Peyer's patch (tissue), 4 donors: ENCODE data around the gene CD300LB. TPM values are rescaled to one million over a fixed set of nuclear protein-coding genes. Genes with fewer than 3 reads are reported as not detected.

Experiments
- DNase-seq, 3 donors: peaks; one replicate each; pipeline ENCODE4 v3.0.0-alpha.2; 2017 to 2019
- H3K27ac ChIP-seq, 4 donors: fragments of 200-600 bp; sonication (generic); one replicate each; pipeline ENCODE4 v1.5.1; 2016 to 2019
- H3K27me3 ChIP-seq, 2 donors: fragments of 200-600 bp; sonication (generic); one replicate each; pipeline ENCODE4 v1.5.1; 2019
- H3K36me3 ChIP-seq, 3 donors: fragments of 200-600 bp; sonication (generic); one replicate each; pipeline ENCODE4 v1.5.1; 2016 to 2019
- H3K4me1 ChIP-seq, 4 donors: fragments of 200-600 bp; sonication (generic); one replicate each; pipeline ENCODE4 v1.5.1; 2016 to 2019
- H3K4me3 ChIP-seq, 4 donors: fragments of 200-600 bp; sonication (generic); 1 replicate in 3 of 4; 2 replicates in 1 of 4; pipeline ENCODE4 v1.5.1; 2016 to 2019; ENCODE audit warnings: mild to moderate bottlenecking in 1 of 4
- H3K9me3 ChIP-seq, 4 donors: fragments of 200-600 bp; sonication (generic); one replicate each; pipeline ENCODE4 v1.5.1; 2016 to 2019; ENCODE audit warnings: mild to moderate bottlenecking in 1 of 4
- POLR2A ChIP-seq, 2 donors: fragments of 450-650 bp; IDR thresholded peaks; one replicate each; pipeline ENCODE4 v1.5.1; 2017; ENCODE audit warnings: antibody characterized with exemption in 2 of 2, mild to moderate bottlenecking in 2 of 2, moderate library complexity in 2 of 2
- total RNA-seq, 4 donors: library from RNA; depleted of rRNA; stranded (reverse); fragments of >200 nt; gene quantifications; one replicate each; pipeline ENCODE4 v1.1.0, GENCODE V29; 2016
- TF ChIP-seq, protein P1 (sequence below), 6 experiments: fragments of 450-650 bp in 4 of 6; fragments of 200-600 bp in 2 of 6; sonication (generic) in 1 of 6; IDR thresholded peaks; one replicate each; pipeline ENCODE4 v1.5.1; 2017 to 2019; ENCODE audit warnings: antibody characterized with exemption in 6 of 6, mild to moderate bottlenecking in 3 of 6, moderate library complexity in 1 of 6

The CD300LB gene
- total RNA-seq, 4 donors from 2014 or later: not detected

DNA sequence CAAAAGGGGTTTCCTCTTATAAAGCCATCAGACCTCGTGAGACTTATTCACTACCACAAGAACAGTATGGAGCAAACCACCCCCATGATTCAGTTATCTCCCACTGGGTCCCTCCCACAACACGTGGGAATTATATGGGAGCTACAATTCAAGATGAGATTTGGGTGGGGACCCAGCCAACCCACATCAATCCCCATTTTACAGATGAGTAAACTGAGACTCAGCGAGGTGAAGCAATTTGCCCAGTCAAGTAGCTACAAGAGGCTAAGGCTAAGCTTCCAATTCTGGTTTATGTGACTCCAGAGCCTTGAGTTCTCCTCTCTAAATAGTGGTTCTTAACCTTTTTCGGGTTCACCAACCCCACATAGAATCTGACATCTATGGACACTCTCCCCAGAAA is 56.1 kb downstream of the CD300LB start:
- Histone ChIP-seq H3K27me3 (no peaks in the 10 kb centered on the region), H3K27ac (no peak overlapping the region), H3K4me1 (peaks cover 0 to 18% (median 2%) of the 10 kb centered on the region in 4 donors), H3K36me3 (peaks cover 0 to 3% (median 0%) of the 10 kb centered on the region in 3 donors), H3K4me3 (no peak overlapping the region), H3K9me3 (peaks cover 0 to 9% (median 0%) of the 10 kb centered on the region in 4 donors)
- DNase-seq: no peak
- TF ChIP-seq POLR2A (IDR thresholded peaks at IDR 0.05): no peak
- TF ChIP-seq, protein P1, sequence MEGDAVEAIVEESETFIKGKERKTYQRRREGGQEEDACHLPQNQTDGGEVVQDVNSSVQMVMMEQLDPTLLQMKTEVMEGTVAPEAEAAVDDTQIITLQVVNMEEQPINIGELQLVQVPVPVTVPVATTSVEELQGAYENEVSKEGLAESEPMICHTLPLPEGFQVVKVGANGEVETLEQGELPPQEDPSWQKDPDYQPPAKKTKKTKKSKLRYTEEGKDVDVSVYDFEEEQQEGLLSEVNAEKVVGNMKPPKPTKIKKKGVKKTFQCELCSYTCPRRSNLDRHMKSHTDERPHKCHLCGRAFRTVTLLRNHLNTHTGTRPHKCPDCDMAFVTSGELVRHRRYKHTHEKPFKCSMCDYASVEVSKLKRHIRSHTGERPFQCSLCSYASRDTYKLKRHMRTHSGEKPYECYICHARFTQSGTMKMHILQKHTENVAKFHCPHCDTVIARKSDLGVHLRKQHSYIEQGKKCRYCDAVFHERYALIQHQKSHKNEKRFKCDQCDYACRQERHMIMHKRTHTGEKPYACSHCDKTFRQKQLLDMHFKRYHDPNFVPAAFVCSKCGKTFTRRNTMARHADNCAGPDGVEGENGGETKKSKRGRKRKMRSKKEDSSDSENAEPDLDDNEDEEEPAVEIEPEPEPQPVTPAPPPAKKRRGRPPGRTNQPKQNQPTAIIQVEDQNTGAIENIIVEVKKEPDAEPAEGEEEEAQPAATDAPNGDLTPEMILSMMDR (IDR thresholded peaks at IDR 0.05): no peak

DNA sequence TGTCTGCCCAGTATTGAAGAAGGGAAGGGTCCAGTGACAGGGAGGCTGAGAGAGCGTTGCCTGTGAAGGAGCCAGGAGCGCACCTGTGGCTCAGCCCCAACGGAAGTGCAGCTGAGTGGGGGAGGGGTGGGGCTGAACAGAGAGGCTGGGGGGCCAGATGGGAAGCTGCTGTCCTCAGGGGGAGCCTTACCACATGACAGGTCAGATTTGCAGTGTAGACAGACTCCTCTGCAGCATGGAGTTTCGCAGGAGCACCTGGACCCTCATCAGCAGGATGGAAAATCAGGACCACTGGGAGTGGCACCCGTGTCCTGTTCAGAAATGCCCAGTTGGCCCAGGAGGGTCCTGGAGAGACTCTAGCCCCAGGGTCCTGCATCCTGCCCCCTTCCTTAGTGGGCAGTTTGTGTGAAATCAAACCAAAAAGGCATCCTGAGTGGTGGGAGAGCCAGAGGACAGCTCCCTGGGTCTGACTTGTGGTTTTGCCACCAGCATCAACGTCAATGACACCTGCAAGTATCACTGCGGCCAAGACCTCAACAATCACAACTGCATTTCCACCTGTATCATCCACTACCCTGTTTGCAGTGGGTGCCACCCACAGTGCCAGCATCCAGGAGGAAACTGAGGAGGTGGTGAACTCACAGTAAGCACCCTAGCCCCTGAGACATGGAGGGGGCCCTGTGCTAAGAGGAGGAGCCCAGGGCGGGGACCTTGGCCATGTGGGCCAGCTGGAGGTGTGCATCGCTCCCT is 57.1 kb downstream of the CD300LB start:
- Histone ChIP-seq H3K27me3 (no peaks in the 10 kb centered on the region), H3K27ac (peak overlapping the region in 2 of 4 donors; percentile 43 to 52), H3K36me3 (peaks cover 0 to 3% (median 0%) of the 10 kb centered on the region in 3 donors), H3K9me3 (peaks cover 0 to 9% (median 0%) of the 10 kb centered on the region in 4 donors), H3K4me1 (peaks cover 0 to 13% (median 2%) of the 10 kb centered on the region in 4 donors), H3K4me3 (no peak overlapping the region)
- TF ChIP-seq POLR2A (IDR thresholded peaks at IDR 0.05): no peak
- TF ChIP-seq, protein P1 (IDR thresholded peaks at IDR 0.05): no peak
- DNase-seq: peak in 1 of 3 donors; percentile 73

DNA sequence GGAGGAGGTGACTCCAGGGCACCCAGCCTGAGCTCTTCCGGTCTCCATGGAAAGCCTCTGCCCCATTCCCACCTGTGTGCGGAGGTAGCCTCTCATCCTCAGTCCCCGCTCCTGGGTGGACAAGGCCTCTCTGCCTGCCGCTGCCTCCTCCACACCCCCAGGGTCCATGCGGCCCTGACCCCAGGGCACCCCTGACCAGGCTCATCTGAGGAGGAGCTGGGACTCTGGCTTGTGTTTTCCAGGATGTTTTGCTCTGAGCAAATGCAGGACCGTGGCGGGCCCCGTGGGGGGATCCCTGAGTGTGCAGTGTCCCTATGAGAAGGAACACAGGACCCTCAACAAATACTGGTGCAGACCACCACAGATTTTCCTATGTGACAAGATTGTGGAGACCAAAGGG is 58.0 kb downstream of the CD300LB start:
- peaks cover 0 to 7% (median 0%) of the 10 kb centered on the region in 4 donors for H3K4me1 ChIP-seq
- peaks cover 0 to 9% (median 0%) of the 10 kb centered on the region in 4 donors for H3K9me3 ChIP-seq
- H3K27me3 ChIP-seq: no peaks in the 10 kb centered on the region
- no peak for TF ChIP-seq POLR2A (IDR thresholded peaks at IDR 0.05)
- TF ChIP-seq, protein P1 (IDR thresholded peaks at IDR 0.05): no peak
- no peak for DNase-seq
- H3K36me3 ChIP-seq: peaks cover 0 to 3% (median 0%) of the 10 kb centered on the region in 3 donors
- H3K27ac ChIP-seq: no peak overlapping the region
- H3K4me3 ChIP-seq: no peak overlapping the region

DNA sequence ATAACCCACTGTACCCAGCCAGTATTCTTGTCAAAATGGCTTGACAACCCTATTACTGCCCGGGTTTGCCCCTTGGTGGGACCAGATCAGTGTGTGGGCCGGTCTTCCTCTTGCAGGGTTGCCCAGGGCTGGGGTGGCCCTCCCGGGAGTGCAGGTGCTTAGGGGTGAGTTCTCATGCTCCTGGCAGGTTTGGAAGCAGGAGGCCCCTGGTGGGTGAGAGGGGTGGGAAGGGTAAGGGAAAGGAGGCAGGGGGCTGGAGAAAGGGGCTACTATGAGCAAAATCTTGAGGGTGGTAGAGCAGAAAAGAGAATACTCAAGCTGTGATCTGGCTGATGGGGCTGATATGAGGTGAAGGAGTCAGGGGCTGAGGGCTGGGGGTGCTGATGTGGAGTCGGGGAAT is 58.4 kb downstream of the CD300LB start:
- TF ChIP-seq, protein P1 (IDR thresholded peaks at IDR 0.05): no peak
- no peak for TF ChIP-seq POLR2A (IDR thresholded peaks at IDR 0.05)
- no peak overlapping the region for H3K27ac ChIP-seq
- H3K4me1 ChIP-seq: peaks cover 0 to 4% (median 0%) of the 10 kb centered on the region in 4 donors
- H3K36me3 ChIP-seq: peaks cover 0 to 3% (median 0%) of the 10 kb centered on the region in 3 donors
- H3K27me3 ChIP-seq: no peaks in the 10 kb centered on the region
- no peak overlapping the region for H3K4me3 ChIP-seq
- peaks cover 0 to 9% (median 0%) of the 10 kb centered on the region in 4 donors for H3K9me3 ChIP-seq
- DNase-seq: no peak

DNA sequence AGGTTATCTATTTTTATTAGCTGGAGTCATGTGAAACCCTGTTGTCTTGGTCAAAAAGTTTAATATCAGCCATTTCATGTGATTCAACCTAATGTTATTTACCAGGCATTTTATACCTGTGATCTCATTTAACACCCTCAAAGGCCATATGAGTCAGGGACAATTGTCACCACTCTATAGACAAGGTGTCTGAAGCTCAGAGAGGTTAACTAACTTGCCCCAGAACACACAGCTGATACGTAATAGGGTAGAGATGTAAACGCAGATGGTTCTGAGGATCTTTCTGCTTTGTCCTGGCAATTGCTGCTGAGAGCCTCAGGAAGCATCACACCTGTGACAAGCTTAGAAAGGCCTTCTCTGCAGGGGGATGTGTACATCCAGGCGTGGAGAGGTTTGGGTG is 59.9 kb downstream of the CD300LB start:
- Histone ChIP-seq H3K9me3 (peaks cover 0 to 9% (median 0%) of the 10 kb centered on the region in 4 donors), H3K27me3 (no peaks in the 10 kb centered on the region), H3K36me3 (peaks cover 0 to 3% (median 0%) of the 10 kb centered on the region in 3 donors), H3K27ac (no peak overlapping the region), H3K4me1 (peaks cover 0 to 4% (median 0%) of the 10 kb centered on the region in 4 donors), H3K4me3 (no peak overlapping the region)
- no peak for DNase-seq
- no peak for TF ChIP-seq POLR2A (IDR thresholded peaks at IDR 0.05)
- TF ChIP-seq, protein P1 (IDR thresholded peaks at IDR 0.05): no peak

Other genes with a start within 250 kb of the CD300LB start
- 10 to 100 TPM in 1 of 4 donors, 1 to 10 TPM in 3; 2.1 to 31.4 (median 8.6) TPM for gene KIF19, start 205.2 kb downstream of the CD300LB start, total RNA-seq
- gene BTBD17, start 169.6 kb downstream of the CD300LB start, total RNA-seq: not detected
- gene GPR142, start 164.0 kb downstream of the CD300LB start, total RNA-seq: 1 to 10 TPM in 1 of 4 donors, under 1 TPM in 2, not detected in 1; 0.53 to 1.1 (median 0.85) TPM
- gene GPRC5C, start 99.4 kb downstream of the CD300LB start, total RNA-seq: 100 to 1,000 TPM in 2 of 4 donors, 10 to 100 TPM in 2; 61.1 to 173 (median 107) TPM
- 10 to 100 TPM in 1 of 4 donors, 1 to 10 TPM in 3; 1.1 to 61.1 (median 6.8) TPM for gene CD300A, start 64.8 kb downstream of the CD300LB start, total RNA-seq
- gene CD300C, start 14.6 kb upstream of the CD300LB start, total RNA-seq: not detected
- gene CD300H, start 36.0 kb upstream of the CD300LB start, total RNA-seq: not detected
- not detected for gene CD300LD, start 60.8 kb upstream of the CD300LB start, total RNA-seq
- not detected for gene CD300E, start 92.3 kb upstream of the CD300LB start, total RNA-seq
- gene CD300LF, start 181.4 kb upstream of the CD300LB start, total RNA-seq: 1 to 10 TPM in 2 of 4 donors, not detected in 2; 1.1 to 1.7 TPM
- gene RAB37, start 205.8 kb upstream of the CD300LB start, total RNA-seq: 10 to 100 TPM in 1 of 4 donors, 1 to 10 TPM in 3; 1.1 to 35.5 (median 4.4) TPM
- gene NHERF1, start 217.2 kb upstream of the CD300LB start, total RNA-seq: 100 to 1,000 TPM; 121 to 600 (median 488) TPM
- gene NAT9, start 244.9 kb upstream of the CD300LB start, total RNA-seq: 10 to 100 TPM; 23.1 to 85.0 (median 37.4) TPM